K562 (cell line): ENCODE data around the gene CSNK1G2. TPM values are rescaled to one million over a fixed set of nuclear protein-coding genes. Genes with fewer than 3 reads are reported as not detected.

ENCODE experiments used
- ATAC-seq: fragments of 200-7000 bp; cut with Tn5 transposase; 3 replicates; pipeline ENCODE4 v1.9.1; 2020; ENCODE audit warnings: moderate library complexity
- BruUV-seq: library from RNA; stranded (reverse); fragments of 400-500 nt; replicated peaks from 2 replicates; lab custom pipeline; 2021; lab: Mats Ljungman, UMichigan
- CTCF ChIA-PET: fragments of 300-600 bp; formaldehyde crosslinking; extraction: SDS; loops from one replicate; lab custom pipeline; 2021; ENCODE audit warnings: low intra/inter-chr PET ratio; lab: Yijun Ruan, JAX
- POLR2A ChIA-PET: fragments of 300-600, 350-650 bp; sonication (Branson Sonifier 250); formaldehyde crosslinking; extraction: SDS; loops from one replicate; lab custom pipeline; 2021; ENCODE audit warnings: antibody characterized with exemption, inconsistent platforms; lab: Yijun Ruan, JAX
- DNase-seq, 4 experiments: peaks; one replicate each; pipeline versions ENCODE4 v3.0.0 to v3.0.0-alpha.2; 2011 to 2018; ENCODE audit warnings: low spot score in 3 of 4, mixed read lengths in 3 of 4; ENCODE audit errors: extremely low read depth in 1 of 4
- FAIRE-seq: peaks from 2 replicates; lab custom pipeline; 2011; peaks lifted over from hg19 to GRCh38; lab: Jason Lieb, UNC
- H2AFZ ChIP-seq: 2 replicates; pipeline ENCODE4 v1.6.0; 2011; ENCODE audit warnings: low read depth, low read length, control low read depth, inconsistent platforms
- H3K27ac ChIP-seq: fragments of 200-600 bp; 3 replicates; pipeline ENCODE4 v1.8.0; 2011; ENCODE audit warnings: low read depth, mild to moderate bottlenecking, control low read depth, inconsistent platforms, low read length, moderate library complexity, mixed read lengths; ENCODE audit errors: extremely low read depth
- H3K27me3 ChIP-seq, 2 experiments: fragments of 300-600 bp in 1 of 2; 2 replicates in 1 of 2; 3 replicates in 1 of 2; pipeline versions ENCODE4 v1.6.0 to v1.8.0; 2011; ENCODE audit warnings: inconsistent platforms in 2 of 2, low read length in 2 of 2, mild to moderate bottlenecking in 1 of 2, mixed read lengths in 1 of 2, moderate library complexity in 1 of 2; ENCODE audit not compliant: control insufficient read depth in 2 of 2, insufficient read depth in 2 of 2
- H3K36me3 ChIP-seq: fragments of 300-600 bp; 3 replicates; pipeline ENCODE4 v1.8.0; 2011; ENCODE audit warnings: mild to moderate bottlenecking, low read length, inconsistent platforms; ENCODE audit not compliant: control insufficient read depth, insufficient read depth
- H3K4me1 ChIP-seq, 2 experiments: fragments of 200-600 bp in 1 of 2; replicated peaks in 1 of 2; 2 replicates in 1 of 2; 3 replicates in 1 of 2; pipeline versions ENCODE4 v1.5.1 to v1.8.0; 2011; ENCODE audit warnings: inconsistent platforms in 2 of 2, low read length in 2 of 2, mild to moderate bottlenecking in 1 of 2, mixed read lengths in 1 of 2, moderate library complexity in 1 of 2; ENCODE audit not compliant: control insufficient read depth in 2 of 2, insufficient read depth in 2 of 2
- H3K4me2 ChIP-seq: 2 replicates; pipeline ENCODE4 v1.6.1; 2011; ENCODE audit warnings: low read length, control low read depth, inconsistent platforms, mixed read lengths; ENCODE audit not compliant: insufficient read depth
- H3K4me3 ChIP-seq: fragments of 200-600 bp; sonication (generic), shearing (Covaris generic); 2 replicates; pipeline ENCODE4 v1.5.1; 2016; ENCODE audit warnings: control low read depth, inconsistent platforms
- H3K79me2 ChIP-seq: fragments of 200-600 bp; 3 replicates; pipeline ENCODE4 v1.8.0; 2011; ENCODE audit warnings: low read length, inconsistent platforms; ENCODE audit not compliant: control insufficient read depth, insufficient read depth
- H3K9ac ChIP-seq, 2 experiments: 2 replicates each; pipeline versions ENCODE4 v1.6.0 to v1.6.1; 2011; ENCODE audit warnings: low read depth in 2 of 2, low read length in 2 of 2, control low read depth in 1 of 2, inconsistent platforms in 1 of 2, mild to moderate bottlenecking in 1 of 2, mixed read lengths in 1 of 2; ENCODE audit not compliant: insufficient read depth in 1 of 2
- H3K9me1 ChIP-seq: one replicate; pipeline ENCODE4 v1.6.0; 2011; ENCODE audit warnings: inconsistent platforms, mild to moderate bottlenecking, low read length, moderate library complexity; ENCODE audit not compliant: control insufficient read depth, insufficient read depth
- H3K9me3 ChIP-seq: replicated peaks from 2 replicates; pipeline ENCODE4 v1.5.1; 2011; ENCODE audit warnings: low read depth, low read length, inconsistent platforms; ENCODE audit not compliant: control insufficient read depth, insufficient read depth
- H4K20me1 ChIP-seq: replicated peaks from 2 replicates; pipeline ENCODE4 v1.6.1; 2011; ENCODE audit warnings: low read length, inconsistent platforms, mixed read lengths; ENCODE audit not compliant: control insufficient read depth, insufficient read depth
- POLR2G ChIP-seq: fragments of 200-400 bp; formaldehyde crosslinking; IDR thresholded peaks from 2 replicates; pipeline ENCODE4 v1.6.1; 2017; ENCODE audit warnings: low read depth, mild to moderate bottlenecking, antibody characterized with exemption, low read length, moderate library complexity
- ZKSCAN1 ChIP-seq: fragments of 150-350 bp; IDR thresholded peaks from 2 replicates; pipeline ENCODE4 v1.6.1; 2016; ENCODE audit warnings: low read depth, low read length
- ZNF347 ChIP-seq: fragments of 450-650 bp; formaldehyde crosslinking; IDR thresholded peaks from 2 replicates; pipeline ENCODE4 v1.4.0; 2020; ENCODE audit warnings: low read depth, mild to moderate bottlenecking, moderate library complexity
- WGBS: fragments of 100-300 bp; shearing (Covaris generic); methylation state at CpG from one replicate; pipeline ENCODE4 v1.1.6; 2016; ENCODE audit warnings: low coverage, mixed read lengths; ENCODE audit not compliant: insufficient coverage; ENCODE audit errors: missing lambda C conversion rate; 5-methylcytosine and 5-hydroxymethylcytosine counted together
- in situ Hi-C: fragments of 300-500 bp; cut with MboI; formaldehyde crosslinking; loops from 4 replicates; pipeline ENCODE4 v1.15.0; 2018; ENCODE audit warnings: inconsistent platforms, mixed read lengths
- intact Hi-C: fragments of 100-400 bp; cut with micrococcal nuclease; formaldehyde crosslinking; loops from 2 replicates; pipeline ENCODE4 v1.14.2; 2022
- polyA plus RNA-seq, 8 experiments: library from polyadenylated mRNA; depleted of rRNA in 4 of 8; stranded (reverse) in 5 of 8; unstranded in 3 of 8; fragments of >200 nt; fragmentation: Nextera tagmentation in 2 of 8; fragmentation: Illumina TruSeq in 1 of 8; extraction: Ambion mirVana in 2 of 8; extraction: Trizol in 1 of 8; gene quantifications; 2 replicates each; pipeline versions ENCODE4 v1.2.1 to v1.2.3, GENCODE V29; 2011 to 2014; ENCODE audit warnings: inconsistent platforms in 1 of 8, missing spikeins in 1 of 8
- total RNA-seq, 7 experiments: library from RNA; depleted of rRNA in 6 of 7; stranded (reverse); fragments of >200 nt in 6 of 7; fragmentation: Illumina TruSeq in 2 of 7; extraction: Trizol in 2 of 7; gene quantifications; 2 replicates each; pipeline versions ENCODE4 v1.2.1 to v1.2.3, GENCODE V29; 2011 to 2021; ENCODE audit warnings: low replicate concordance in 1 of 7
- TF ChIP-seq, protein P1 (sequence below): sonication (generic); formaldehyde crosslinking; IDR thresholded peaks from 2 replicates; pipeline ENCODE4 v1.8.1; 2023; ENCODE audit warnings: mild to moderate bottlenecking, missing genetic modification reagents

Gene CSNK1G2
- total and polyA plus RNA-seq, 9 of the 15 experiments (the other 6 are each of a cell fraction or from before 2014, with no cell fraction given), result 0.48 to 119 (median 49.5) TPM

DNA sequence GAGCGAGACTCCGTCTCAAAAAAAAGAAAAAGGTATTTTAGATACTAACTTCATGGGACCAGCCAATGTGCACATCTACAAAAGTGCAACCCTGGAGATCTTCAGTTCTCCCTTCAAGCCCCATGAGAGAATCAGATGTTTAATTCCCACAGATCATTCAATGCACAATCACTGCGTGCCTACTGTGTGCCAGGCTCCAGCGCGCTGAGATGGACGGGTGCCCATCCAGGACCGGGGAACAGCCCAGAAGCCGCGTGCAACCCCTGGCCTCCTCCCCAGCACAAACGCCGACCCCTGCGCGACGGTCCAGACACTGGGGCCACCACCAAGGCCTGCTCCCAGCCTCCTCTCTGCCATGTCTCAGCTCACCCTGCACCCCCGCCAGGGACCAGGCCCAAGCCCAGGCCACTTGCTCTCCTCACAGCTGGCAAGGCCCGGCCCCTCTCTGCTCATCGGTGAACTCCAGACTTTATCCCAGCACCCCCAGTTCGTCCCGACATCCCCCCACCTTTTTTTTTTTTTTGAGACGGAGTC lies 69.2 kb downstream of the CSNK1G2 start:
- H3K9me1 ChIP-seq, result no peaks in the 10 kb centered on the region
- peaks cover 0 to 38% of the 10 kb centered on the region in 2 experiments; a peak in 2 of 5 replicates for H3K4me1 ChIP-seq
- H2AFZ ChIP-seq, result no peak overlapping the region
- H3K36me3 ChIP-seq, result no peaks in the 10 kb centered on the region
- no peaks in the 10 kb centered on the region for H3K9me3 ChIP-seq
- H3K4me3 ChIP-seq, result no peak overlapping the region
- H3K9ac ChIP-seq, result no peak overlapping the region
- WGBS, result 95% methylated on average over 17 of the region's 20 CpGs
- peaks cover 7% of the 10 kb centered on the region for H3K79me2 ChIP-seq
- CTCF ChIA-PET, result no interaction called here
- H3K27me3 ChIP-seq, result no peaks in the 10 kb centered on the region
- no TSS peak for BruUV-seq
- intact Hi-C loops, result no loop called here
- FAIRE-seq, result no peak
- H3K4me2 ChIP-seq, result no peak overlapping the region
- TF ChIP-seq ZKSCAN1, result peak; percentile 69; the same call in 1 of the 2 replicates
- TF ChIP-seq POLR2G, result peak; percentile 48; the same call in 1 of the 2 replicates
- no peak for TF ChIP-seq ZNF347 (CRISPR knock-in tag)
- TF ChIP-seq, protein P1, sequence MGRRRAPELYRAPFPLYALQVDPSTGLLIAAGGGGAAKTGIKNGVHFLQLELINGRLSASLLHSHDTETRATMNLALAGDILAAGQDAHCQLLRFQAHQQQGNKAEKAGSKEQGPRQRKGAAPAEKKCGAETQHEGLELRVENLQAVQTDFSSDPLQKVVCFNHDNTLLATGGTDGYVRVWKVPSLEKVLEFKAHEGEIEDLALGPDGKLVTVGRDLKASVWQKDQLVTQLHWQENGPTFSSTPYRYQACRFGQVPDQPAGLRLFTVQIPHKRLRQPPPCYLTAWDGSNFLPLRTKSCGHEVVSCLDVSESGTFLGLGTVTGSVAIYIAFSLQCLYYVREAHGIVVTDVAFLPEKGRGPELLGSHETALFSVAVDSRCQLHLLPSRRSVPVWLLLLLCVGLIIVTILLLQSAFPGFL (CRISPR knock-in tag), result no peak
- in situ Hi-C loops, result no loop called here
- H4K20me1 ChIP-seq, result no peaks in the 10 kb centered on the region
- no peak overlapping the region for H3K27ac ChIP-seq
- POLR2A ChIA-PET, result interaction anchor here (0.8 kb wide), 2 partner anchors 9 to 19 kb away, joined by 3 read pairs; no protein-coding TSS in a partner anchor
- ATAC-seq, result no peak
- no peak for DNase-seq
